Raji (cell line): ENCODE measurements around the gene AFF3.

ENCODE experiments used
- POLR2A ChIP-seq: IDR thresholded peaks from 2 replicates; pipeline ENCODE4 v1.6.1; 2011; ENCODE audit warnings: low read depth, low read length, control low read depth; ENCODE audit not compliant: insufficient read depth

The AFF3 gene

GRCh38 chr2:99970292-99970868 lies 172.0 kb downstream of the AFF3 start:
- TF ChIP-seq POLR2A = no peak

GRCh38 chr2:99961196-99961913 lies 181.0 kb downstream of the AFF3 start:
- no peak for TF ChIP-seq POLR2A

- no peak for TF ChIP-seq POLR2A
These were observed 181.6 kb downstream of the AFF3 start for GRCh38 chr2:99960790-99961189.

- TF ChIP-seq POLR2A = no peak
These were observed 182.1 kb downstream of the AFF3 start for GRCh38 chr2:99960291-99960690.

GRCh38 chr2:99959261-99960014 lies 183.0 kb downstream of the AFF3 start:
- no peak for TF ChIP-seq POLR2A

GRCh38 chr2:99957332-99958133 lies 184.9 kb downstream of the AFF3 start:
- TF ChIP-seq POLR2A = no peak

GRCh38 chr2:99956232-99957030 lies 186.0 kb downstream of the AFF3 start:
- TF ChIP-seq POLR2A = no peak

- no peak for TF ChIP-seq POLR2A
These were observed 188.6 kb downstream of the AFF3 start for GRCh38 chr2:99953750-99954149.

GRCh38 chr2:99949963-99950362 lies 192.4 kb downstream of the AFF3 start:
- no peak for TF ChIP-seq POLR2A

GRCh38 chr2:99949530-99949929 lies 192.9 kb downstream of the AFF3 start:
- no peak for TF ChIP-seq POLR2A

GRCh38 chr2:99948010-99948409 lies 194.4 kb downstream of the AFF3 start:
- TF ChIP-seq POLR2A = no peak

GRCh38 chr2:99944019-99944418 lies 198.4 kb downstream of the AFF3 start:
- TF ChIP-seq POLR2A = no peak

- TF ChIP-seq POLR2A = no peak
These were observed 199.6 kb downstream of the AFF3 start for GRCh38 chr2:99942561-99943347.

GRCh38 chr2:99940963-99941362 lies 201.4 kb downstream of the AFF3 start:
- no peak for TF ChIP-seq POLR2A
